Activated B cell treated with CpG ODN at 0.5 μM for 24 hours (primary cell): ENCODE data around the gene NPHP4. TPM values are rescaled to one million over a fixed set of nuclear protein-coding genes. Genes with fewer than 3 reads are reported as not detected.
"Not testable (repeated sequence)": the region's sequence is repeated elsewhere in the genome, so short reads cannot be mapped to it uniquely, and the experiment has no call there.

Experiments
- ATAC-seq: fragments of 200-7000 bp; cut with Tn5 transposase; one replicate; pipeline ENCODE4 v1.10.0; 2021; ENCODE audit warnings: low read depth, mild to moderate bottlenecking, moderate library complexity
- CTCF ChIA-PET: fragments of 350-600 bp; sonication (Branson Sonifier 250); formaldehyde crosslinking; loops from one replicate; lab custom pipeline; 2021; ENCODE audit warnings: antibody characterized with exemption; lab: Charles Lee
- POLR2A ChIA-PET: fragments of 350-600 bp; sonication (Branson Sonifier 250); formaldehyde crosslinking; loops from one replicate; lab custom pipeline; 2021; ENCODE audit warnings: antibody characterized with exemption; lab: Charles Lee
- DNase-seq: peaks from one replicate; pipeline ENCODE4 v3.0.0; 2022
- H3K27ac Mint-ChIP-seq: one replicate; pipeline ENCODE4 v1.8.0; 2020; ENCODE audit warnings: mixed read lengths
- H3K27me3 Mint-ChIP-seq: one replicate; pipeline ENCODE4 v1.8.0; 2021; ENCODE audit warnings: mixed read lengths
- H3K36me3 Mint-ChIP-seq: one replicate; pipeline ENCODE4 v1.8.0; 2021; ENCODE audit warnings: low read depth, mixed read lengths
- H3K4me1 Mint-ChIP-seq: one replicate; pipeline ENCODE4 v1.8.0; 2021; ENCODE audit warnings: mixed read lengths
- H3K4me3 Mint-ChIP-seq: one replicate; pipeline ENCODE4 v1.8.0; 2020; ENCODE audit warnings: mild to moderate bottlenecking, mixed read lengths
- H3K9me3 Mint-ChIP-seq: one replicate; pipeline ENCODE4 v1.8.0; 2020; ENCODE audit warnings: mixed read lengths
- CTCF ChIP-seq: fragments of 200-600 bp; IDR thresholded peaks from one replicate; pipeline ENCODE4 v1.8.0; 2022; ENCODE audit warnings: antibody characterized with exemption, mild to moderate bottlenecking
- intact Hi-C: fragments of 100-400 bp; cut with micrococcal nuclease; formaldehyde crosslinking; loops from one replicate; pipeline ENCODE4 v1.15.1; 2024
- total RNA-seq: library from RNA; stranded (reverse); gene quantifications from 2 replicates; pipeline ENCODE4 v1.2.3, GENCODE V29; 2022

NPHP4 gene
- total RNA-seq, 1 donor from 2014 or later = 8.0 TPM

GRCh38 chr1:5895446-5896406, 96.5 kb downstream of the NPHP4 start:
- Mint-ChIP-seq H3K36me3 (peaks cover 10% of the 10 kb centered on the region), H3K9me3 (no peaks in the 10 kb centered on the region), H3K4me1 (no peaks in the 10 kb centered on the region), H3K27me3 (no peaks in the 10 kb centered on the region), H3K4me3 (no peak overlapping the region), H3K27ac (no peak overlapping the region)
- no peak for TF ChIP-seq CTCF
- CTCF ChIA-PET = no interaction called here
- POLR2A ChIA-PET = no interaction called here
- no peak for DNase-seq
- intact Hi-C loops = no loop called here
- no peak for ATAC-seq

- H3K9me3 Mint-ChIP-seq, POLR2A ChIA-PET, H3K4me3 Mint-ChIP-seq, H3K27me3 Mint-ChIP-seq, ATAC-seq, intact Hi-C loops, DNase-seq, H3K27ac Mint-ChIP-seq, H3K4me1 Mint-ChIP-seq, CTCF ChIA-PET: not testable (repeated sequence)
- peaks cover 10% of the 10 kb centered on the region for H3K36me3 Mint-ChIP-seq
These were observed 98.4 kb downstream of the NPHP4 start for GRCh38 chr1:5893699-5894278.

GRCh38 chr1:5892329-5892728, 99.9 kb downstream of the NPHP4 start:
- Mint-ChIP-seq H3K27me3 (no peaks in the 10 kb centered on the region), H3K4me1 (no peaks in the 10 kb centered on the region), H3K4me3 (no peak overlapping the region), H3K27ac (no peak overlapping the region), H3K36me3 (peaks cover 8% of the 10 kb centered on the region), H3K9me3 (no peaks in the 10 kb centered on the region)
- ChIA-PET POLR2A (no interaction called here), CTCF (no interaction called here)
- no peak for ATAC-seq
- TF ChIP-seq CTCF = no peak
- DNase-seq = no peak
- intact Hi-C loops = no loop called here

GRCh38 chr1:5891736-5892135, 100.5 kb downstream of the NPHP4 start:
- no peak for ATAC-seq
- no peak for DNase-seq
- ChIA-PET CTCF (no interaction called here), POLR2A (no interaction called here)
- Mint-ChIP-seq H3K4me1 (no peaks in the 10 kb centered on the region), H3K36me3 (peaks cover 5% of the 10 kb centered on the region), H3K4me3 (no peak overlapping the region), H3K27me3 (no peaks in the 10 kb centered on the region), H3K9me3 (no peaks in the 10 kb centered on the region), H3K27ac (no peak overlapping the region)
- no peak for TF ChIP-seq CTCF
- intact Hi-C loops = no loop called here

GRCh38 chr1:5891137-5891536, 101.1 kb downstream of the NPHP4 start:
- no peaks in the 10 kb centered on the region for H3K4me1 Mint-ChIP-seq
- H3K27me3 Mint-ChIP-seq = no peaks in the 10 kb centered on the region
- ATAC-seq (no peak), DNase-seq (no peak)
- no peak overlapping the region for H3K27ac Mint-ChIP-seq
- ChIA-PET POLR2A (no interaction called here), CTCF (no interaction called here)
- peaks cover 5% of the 10 kb centered on the region for H3K36me3 Mint-ChIP-seq
- no peak for TF ChIP-seq CTCF
- intact Hi-C loops = no loop called here
- H3K4me3 Mint-ChIP-seq = no peak overlapping the region
- H3K9me3 Mint-ChIP-seq = no peaks in the 10 kb centered on the region
